DMS53 (cell line): ENCODE measurements around the gene LHX3.

Experiments
- DNase-seq: peaks from one replicate; lab custom pipeline; 2025; lab: John Stamatoyannopoulos, UW

The LHX3 gene

DNA sequence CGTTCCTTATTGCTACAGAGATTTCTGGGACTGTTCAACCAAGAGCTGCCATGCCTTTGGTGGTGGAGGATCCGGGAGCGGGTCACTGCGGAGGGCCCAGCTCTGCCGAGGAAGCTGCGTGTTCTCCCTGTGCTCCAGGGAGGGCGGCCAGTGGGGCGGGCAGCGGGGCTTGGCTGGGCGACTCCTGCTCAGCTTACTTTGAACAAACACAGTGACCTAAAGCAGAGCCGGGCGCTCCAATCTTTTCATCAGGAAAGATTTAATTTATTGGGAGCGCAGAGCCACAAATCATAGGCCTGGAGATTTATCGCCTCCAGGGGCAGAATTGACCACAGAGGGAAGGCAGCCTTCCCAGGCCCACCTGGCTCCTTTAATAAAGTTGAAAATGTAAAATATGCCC, 27.7 kb downstream of the LHX3 start:
- DNase-seq, result no peak

DNA sequence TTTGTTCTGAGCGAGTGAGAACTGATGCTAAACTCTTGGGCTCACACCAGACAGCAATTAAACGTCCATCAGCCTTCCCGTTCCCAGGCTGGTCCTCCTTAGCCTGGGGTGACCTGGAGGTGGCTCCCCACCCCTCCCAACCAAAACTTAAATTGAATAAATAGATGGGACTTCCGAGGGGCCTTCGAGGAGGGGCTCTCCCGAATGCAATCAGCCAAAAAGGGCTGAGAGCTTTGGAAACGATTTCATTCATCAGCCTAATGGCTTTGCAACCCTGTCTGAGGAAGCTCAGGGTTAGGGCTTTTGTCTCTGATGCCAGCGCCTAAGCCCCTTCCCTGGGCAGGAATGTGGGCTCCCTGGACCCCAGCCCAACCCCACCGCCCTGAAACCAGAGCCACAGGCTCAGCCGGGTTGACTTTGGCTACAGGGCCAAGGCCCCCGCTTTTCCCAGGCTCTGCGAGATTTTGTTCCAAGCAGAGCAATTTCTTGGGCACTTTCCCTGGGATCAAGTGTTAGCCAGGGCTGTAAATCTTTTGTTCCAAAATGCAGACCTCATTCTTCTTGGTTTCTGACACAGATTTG, 29.2 kb downstream of the LHX3 start:
- no peak for DNase-seq

DNA sequence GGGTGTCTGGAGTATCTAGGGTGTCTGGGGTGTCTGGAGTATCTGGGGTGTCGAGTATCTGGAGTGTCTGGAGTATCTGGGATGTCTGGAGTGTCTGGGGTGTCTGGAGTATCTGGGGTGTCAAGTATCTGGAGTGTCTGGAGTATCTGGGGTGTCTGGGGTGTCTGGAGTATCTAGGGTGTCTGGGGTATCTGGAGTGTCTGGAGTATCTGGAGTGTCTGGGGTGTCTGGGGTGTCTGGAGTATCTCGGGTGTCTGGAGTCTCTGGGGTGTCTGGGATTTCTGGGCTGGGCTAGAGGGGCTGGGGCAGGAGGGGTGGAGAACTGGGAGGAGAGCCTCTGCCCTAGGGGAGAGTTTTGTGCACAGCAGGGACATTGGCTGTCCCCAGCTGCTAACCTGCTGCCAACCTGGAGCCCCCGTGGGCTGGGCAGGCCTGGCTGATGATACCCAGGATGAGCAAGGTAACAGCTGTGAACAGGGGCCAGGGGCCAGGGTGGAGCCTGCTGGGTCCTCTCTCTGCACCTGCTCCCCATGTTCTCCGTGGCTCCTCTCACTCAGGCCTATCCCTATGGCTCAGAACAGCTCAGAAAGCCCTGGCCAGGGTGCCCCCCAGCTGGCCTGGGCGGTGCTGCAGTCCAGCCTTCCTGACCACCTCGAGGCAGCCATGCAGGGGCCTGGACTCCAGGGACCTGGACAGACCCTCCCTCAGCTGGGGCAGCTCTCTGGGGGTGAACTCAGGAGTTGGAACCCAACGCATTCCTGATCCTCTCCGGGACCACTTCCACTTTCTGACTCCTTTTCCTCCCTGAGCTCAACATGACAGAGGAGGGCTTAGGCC, 29.9 kb downstream of the LHX3 start:
- peak; percentile 36 for DNase-seq

DNA sequence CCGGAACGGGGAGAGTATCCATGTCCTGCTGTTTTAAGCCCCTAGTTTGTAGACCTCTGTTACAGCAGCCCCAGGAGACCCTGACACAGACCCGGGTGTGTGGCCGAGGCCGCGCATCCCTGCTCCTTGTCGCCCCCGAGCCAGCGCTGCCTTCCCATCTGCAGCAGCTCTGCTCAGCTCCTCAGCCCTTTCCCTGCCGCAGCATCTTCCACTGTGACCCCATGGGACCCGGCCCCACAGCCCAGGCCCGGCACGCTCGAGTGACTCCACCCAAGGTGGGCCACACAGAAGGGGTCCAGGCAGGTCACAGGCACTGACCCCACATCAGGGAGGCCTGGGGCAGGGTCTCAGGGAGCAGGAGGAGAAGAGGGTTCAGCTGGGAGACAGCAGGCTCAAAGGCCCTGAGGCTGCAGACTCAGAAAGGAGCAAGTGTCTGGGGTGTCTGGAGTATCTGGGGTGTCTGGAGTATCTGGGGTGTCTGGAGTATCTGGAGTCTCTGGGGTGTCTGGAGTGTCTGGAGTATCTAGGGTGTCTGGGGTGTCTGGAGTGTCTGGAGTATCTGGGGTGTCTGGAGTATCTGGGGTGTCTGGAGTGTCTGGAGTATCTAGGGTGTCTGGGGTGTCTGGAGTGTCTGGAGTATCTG, 31.2 kb downstream of the LHX3 start:
- DNase-seq, result no peak

DNA sequence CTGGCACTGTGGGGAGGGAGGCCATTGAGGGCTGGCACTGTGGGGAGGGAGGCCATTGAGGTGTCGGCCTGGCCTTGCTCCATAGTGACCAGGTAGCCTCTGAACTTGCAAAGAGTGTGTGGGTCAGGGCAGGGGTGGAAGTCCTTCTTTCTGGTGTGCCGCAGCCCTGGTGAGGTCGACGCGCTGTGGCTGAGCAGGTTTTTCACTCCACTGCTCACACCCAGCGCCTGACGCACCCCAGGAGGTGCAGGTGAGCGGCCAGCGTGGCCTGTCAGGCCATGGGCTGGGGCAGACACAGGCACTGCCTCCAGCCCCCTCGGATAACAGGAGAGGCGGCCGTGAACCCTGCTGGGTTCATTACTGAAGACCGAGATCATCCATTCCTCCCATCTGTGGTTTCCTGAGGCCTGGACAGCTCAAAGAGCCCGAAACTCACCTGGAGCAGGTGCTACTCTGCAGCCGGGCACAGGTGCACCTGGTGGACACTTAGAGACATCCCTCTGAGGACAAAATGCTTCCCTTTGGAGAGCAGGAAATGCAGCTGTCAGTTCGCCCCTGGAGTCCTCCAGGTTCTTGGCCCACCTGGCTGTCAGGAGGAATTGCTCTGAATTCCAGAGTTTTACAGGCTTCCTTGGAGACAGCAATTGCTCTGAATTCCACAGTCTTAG, 32.4 kb downstream of the LHX3 start:
- peak; percentile 96 for DNase-seq

DNA sequence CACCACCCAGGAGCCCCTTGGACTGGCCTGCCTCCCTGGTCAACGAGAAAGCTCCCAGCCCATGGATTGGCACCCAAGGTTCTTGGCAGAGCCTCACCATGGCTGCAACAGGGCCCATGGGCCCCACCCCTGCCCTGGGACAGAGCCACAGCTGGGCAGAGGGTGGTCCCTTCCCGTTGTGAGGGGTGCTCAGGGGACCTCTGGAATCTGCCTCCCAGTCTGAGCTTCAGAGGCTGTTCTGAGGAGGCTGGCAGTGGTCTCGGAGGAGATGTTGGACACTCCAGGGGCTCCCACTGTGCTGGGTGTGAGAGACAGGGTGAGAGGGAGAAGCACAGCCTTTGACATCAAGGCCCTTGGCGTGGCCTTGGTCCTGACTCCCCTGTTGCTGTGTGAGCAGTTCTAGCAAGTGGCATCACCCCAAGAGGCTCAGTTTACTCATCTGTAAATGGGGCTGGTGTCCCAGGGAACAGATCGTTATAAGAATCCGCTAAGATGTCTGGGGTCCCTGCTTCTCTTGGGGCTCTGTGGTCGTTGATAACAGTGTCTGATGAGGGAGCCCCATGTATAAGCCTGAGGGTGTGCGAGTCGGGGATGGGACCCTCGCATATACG, 33.0 kb downstream of the LHX3 start:
- no peak for DNase-seq

DNA sequence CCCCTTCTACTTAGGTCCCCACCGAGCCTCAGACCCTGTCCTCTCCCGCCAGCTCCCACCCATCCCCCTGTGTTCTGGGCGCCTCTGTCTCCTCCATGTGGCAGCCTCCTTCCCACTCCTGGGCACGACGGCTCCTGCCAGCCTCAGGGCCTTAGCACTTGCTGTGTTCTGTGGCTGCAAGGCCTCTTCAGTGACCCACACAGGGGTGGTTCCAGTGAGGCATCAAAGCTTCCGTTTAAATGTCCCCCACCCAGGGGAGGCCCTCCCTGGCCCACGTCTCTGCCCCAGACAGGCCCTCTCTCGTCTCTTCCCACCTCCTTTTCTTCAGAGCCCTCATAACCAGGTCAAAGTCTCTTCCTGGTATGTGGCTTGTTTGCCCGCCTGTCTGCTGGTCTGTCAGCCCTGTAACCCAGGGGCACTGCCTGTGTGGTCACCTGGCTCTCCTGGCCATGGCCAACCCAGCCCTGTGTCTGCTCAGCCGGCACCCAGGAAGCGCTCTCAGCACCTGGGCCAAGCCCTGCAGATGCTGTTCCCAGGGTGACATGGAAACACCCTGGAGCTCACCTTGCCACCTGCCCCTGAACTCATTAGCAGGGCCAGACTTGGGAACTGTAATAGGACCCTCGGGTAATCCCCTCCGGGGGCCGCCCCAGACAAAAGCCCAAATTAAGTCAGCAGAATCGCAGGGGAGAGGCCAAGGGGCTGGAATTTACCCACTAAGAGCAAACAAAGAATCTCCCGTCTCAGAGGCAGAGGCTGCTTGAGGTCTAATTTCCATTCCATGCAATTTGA, 33.7 kb downstream of the LHX3 start:
- peak; percentile 96 for DNase-seq

DNA sequence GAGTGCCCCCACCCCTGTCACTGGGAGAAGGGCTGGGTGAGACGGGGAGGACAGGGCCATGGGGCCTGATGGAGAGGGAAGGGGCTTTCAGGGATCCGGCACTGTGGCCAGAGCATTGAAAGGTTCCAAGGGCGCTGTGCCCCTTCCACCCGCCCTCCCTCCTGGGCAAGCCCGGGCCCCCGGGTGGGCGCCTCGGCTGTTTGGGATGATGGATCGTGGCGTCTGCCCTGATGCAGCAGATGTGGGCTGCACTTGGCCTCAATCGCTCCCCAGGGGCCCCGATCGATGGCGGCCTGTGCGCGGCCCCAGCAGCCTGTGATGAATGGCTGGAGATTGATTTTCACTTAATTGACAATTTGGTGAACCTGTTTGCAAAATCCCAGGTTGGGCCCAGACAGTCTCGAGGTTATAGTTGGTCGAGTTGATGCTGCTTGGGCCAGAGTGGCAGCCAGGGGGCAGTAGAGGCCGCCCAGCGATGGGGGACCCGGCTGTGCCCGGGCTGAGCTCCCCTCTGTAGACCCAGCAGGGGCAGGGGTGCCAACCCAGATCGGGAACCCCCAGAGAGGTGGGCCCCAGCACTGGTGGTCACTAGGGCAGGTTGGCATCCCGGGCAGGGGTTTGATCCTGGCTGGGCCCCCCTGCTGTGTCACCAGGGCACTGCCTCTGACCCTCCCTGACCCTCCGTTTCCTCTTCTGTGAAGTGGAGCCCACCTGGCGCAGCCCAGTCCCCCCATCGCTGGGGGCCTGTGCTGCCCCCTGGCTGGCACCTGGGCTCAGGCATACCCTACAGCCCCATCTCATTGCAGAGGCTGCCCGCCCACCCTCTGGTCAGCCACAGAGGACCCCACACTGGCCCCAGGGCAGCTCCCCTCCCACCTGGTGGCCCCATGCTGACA, 34.7 kb downstream of the LHX3 start:
- peak; percentile 62 for DNase-seq

DNA sequence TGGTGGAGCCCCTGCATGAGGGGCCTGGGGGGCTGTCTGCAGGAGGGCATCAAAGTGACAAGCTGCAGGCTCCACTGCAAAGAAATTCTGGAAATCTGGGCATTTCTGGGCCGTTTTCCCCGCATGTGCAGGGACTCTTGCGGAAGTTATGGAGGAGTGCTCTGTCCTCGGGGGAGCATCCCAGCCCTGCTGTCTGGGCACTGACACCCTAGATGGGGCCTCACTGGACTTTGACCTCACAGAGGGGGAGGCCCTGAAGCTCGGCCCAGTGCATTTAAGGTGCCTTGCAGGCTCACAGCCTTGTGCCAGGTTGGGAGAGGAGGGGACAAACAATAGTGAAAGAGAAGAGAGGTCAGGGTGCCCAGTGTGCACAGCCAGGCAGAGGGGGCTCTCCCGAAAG, 35.4 kb downstream of the LHX3 start:
- peak; percentile 40 for DNase-seq

DNA sequence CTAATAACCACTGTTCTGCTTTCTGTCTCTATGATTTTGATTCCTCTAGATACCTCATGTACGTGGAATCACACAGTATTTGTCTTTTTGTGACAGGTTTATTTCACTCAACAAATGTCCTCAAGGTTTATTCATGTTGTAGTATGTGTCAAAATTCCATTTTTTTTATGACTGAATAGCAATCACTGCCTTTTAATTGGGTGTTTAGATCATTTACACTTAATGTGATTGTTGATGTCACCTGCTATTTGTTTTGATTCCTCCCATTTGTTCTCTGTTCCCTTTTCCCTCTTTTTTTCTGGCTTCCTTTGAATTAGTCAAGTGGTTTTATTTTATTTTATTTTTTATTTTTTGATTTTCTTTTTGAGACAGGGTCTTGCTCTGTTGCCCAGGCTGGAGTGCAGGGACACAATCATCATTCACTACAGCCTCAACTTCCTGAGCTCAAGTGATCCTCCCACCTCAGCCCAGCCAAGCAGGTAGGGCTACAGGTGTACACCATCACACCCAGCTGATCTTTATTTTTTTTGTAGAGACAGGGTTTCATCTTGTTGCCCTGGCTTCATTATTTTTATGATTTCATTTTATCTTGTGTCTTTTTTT, 41.6 kb downstream of the LHX3 start:
- DNase-seq, result no peak

DNA sequence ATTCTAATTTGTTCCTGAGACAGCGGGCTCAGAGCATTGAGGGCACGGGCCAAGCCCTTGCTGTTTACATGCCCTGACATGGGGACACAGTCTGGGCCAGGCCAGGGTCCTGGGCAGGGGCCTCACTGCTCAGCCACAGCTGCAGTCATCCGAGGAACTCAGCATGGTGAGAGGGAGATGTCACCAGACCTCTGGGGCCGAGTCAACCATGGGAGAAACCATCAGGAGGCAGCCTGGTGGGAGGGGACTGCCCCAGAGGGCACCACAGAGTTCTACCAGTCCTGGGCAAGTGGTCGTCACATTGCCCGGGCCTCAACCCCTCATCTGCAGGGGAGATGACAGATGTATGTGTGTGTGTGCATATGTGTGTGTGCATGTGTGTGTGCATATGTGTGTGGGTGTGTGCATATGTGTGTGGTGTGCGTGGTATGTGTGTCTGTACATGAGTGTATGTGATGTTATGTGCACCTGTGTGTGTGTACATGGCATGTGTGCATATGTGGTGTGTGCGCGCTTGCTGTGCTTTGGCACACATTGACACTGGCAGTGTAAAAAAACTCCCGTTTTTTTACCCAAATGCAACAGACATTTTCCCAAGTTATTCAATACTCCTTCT, 43.8 kb downstream of the LHX3 start:
- DNase-seq, result no peak

DNA sequence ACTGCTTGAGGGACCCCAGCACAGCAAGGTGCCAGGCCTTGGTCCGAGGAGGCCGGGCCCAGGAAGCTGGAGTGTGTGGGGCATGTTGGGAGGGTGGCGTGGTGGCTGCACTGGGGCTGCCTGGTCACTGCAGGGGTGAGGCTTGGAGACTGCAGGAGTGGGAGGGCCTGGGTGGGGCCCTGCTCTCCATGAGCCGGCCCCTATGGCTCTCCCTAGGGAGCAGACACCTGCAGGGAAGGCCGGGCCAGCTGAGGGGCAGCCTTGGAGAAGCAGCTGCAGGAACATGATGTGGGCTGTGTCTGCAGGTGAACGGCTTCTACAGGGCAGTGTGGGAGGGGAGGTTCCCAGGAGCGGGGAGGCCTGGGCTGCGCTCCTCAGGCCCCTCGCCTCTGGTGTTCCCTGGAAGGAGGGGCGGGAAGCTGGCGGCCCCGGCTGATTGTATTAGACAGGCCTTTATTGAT, 44.5 kb downstream of the LHX3 start:
- DNase-seq, result peak; percentile 56

DNA sequence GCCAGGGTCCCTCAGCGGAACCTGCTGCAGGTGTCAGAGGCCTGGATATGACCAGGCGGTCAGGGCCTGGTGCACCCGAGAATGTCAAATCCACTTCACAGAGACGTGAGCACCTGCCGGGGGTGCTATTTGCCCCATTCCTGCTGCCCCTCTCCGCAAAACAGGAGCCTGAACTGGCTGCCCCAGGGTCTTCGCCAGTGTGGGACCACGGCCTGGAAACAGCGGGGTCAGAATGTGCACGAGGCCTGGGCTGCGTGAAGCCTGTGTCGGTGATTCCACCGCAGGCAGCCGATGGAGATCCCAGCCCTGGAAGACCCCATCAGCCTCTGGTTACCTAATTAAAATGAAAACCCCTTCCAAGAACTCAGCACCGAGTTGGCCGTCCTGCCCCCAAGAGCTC, 45.1 kb downstream of the LHX3 start:
- no peak for DNase-seq

DNA sequence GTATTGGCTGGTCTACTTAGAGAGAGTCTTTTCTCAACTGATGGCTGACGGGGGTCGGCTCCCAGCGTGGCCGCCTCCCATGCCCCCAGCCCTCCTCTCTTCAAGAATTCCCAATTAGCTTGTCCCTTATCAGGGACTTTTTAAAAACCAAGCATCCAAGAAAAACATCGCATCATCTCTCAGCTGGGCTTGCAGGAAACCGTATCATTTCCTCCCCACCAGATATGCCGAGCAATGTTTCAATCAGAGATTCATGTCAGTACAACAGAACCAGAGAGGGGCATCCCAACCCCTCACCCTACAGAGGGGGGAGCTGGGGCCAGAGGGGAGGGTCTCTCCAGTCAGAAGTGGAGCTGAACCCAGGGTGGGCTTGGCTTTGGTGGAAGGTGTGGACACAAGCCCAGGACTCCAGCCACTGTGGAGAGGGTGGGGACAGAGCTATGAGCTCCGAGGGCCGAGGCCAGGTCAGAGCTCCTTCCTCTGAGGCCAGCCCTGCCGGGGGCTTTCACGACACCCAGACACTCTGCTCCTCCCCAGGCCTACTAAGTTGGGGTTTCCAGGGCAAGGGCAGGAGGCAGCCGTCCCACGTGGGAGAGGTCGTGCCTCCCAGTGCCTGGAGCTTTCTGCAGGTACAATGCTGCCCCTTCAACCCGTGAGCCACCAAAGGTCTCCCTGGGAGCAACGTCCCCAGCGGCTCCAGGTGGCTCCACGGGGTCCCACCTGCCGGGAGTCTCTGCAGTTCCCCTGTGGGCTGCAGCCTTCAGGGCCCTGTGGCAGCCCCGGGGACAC, 47.3 kb downstream of the LHX3 start:
- DNase-seq, result no peak

DNA sequence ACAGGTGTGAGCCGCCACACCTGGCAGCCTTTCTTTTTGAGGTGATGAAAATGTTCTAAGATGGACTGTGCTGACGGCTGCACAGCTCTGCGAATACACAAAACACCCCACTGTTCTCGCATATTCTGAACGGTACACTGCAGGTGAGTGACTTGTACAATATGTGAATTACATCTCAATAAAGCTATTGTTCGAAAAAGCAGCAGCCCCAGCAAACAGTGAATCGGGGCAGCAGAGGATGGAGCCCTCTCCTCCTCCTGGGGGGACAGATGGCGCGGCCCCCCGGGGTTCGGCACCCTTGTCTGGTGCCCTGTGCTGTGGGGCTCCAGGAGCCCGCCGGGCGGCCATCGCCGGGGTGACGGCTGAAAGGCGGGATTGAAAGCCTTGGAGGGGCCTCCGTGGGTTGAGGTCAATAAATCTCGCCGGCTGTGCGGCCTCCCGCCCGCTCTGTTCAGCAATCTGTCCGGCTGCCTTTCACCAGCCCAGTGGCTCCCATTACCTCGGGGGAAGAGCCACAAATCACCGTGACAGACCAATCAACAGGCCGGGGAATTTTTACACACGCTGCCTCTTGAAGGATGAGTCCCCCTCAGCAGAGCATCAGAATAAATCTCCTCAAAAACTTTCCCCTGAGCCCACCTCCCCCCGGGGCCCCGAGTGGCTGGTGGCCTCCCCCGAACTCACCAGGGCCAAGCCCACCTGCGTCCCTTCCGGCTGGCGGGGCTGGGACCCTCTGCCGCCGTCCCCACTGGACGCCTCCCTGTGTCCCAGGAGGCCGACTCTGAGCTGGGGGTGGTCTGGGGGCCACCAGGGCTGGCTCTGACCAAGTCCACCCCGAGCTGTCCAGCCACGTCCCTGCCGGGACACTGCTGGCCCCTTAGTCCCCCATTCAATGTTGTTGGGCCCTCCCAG, 48.5 kb downstream of the LHX3 start:
- no peak for DNase-seq

DNA sequence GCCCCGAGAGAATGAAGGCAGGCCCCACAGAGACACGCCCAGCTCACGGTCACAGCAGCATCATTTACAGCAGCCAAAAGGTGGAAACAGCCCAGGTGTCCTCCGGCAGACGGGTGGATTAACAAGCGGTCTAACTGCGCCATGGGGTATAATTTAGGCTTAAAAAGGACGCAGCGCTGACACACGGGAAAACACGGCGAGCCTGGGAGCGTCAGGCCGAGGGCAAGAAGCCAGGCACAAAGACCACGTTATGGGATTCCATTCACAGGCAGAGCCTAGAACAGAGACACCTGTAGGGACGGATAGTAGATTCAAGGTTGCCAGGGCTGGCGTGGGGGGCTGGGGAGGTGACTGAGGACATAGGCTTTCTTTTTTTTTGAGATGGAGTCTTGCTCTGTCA, 49.4 kb downstream of the LHX3 start:
- no peak for DNase-seq

DNA sequence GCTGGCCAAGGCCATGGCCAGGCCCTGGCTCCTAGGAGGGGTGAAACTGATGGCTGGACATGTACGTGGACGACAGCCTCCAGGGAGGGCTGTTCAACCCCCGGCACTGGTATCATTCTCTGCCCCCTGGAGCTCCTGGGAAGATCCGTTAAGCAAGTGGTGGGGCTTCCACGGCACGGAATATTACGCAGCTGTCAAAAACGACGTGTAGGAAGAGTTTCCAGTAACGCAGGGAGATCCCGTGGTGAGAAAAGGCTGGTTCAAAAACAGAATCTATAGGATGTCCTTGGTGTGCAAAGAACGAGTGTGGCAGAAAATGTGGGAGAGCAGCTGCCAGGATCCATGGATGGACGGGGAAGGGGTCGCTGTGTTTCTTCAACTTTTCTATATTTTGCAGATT, 50.0 kb downstream of the LHX3 start:
- no peak for DNase-seq
